B cell (primary cell): ENCODE measurements around the gene CCDC171. TPM values are rescaled to one million over a fixed set of nuclear protein-coding genes. Genes with fewer than 3 reads are reported as not detected.
"Not testable (repeated sequence)": the region's sequence is repeated elsewhere in the genome, so short reads cannot be mapped to it uniquely, and the experiment has no call there.

Experiments
- ATAC-seq: fragments of 200-7000 bp; cut with Tn5 transposase; one replicate; pipeline ENCODE4 v1.10.0; 2021; ENCODE audit warnings: low read depth, mild to moderate bottlenecking, moderate number of reproducible peaks, moderate library complexity
- CTCF ChIA-PET: fragments of 350-600 bp; sonication (Branson Sonifier 250); formaldehyde crosslinking; loops from one replicate; lab custom pipeline; 2021; ENCODE audit warnings: antibody characterized with exemption, inconsistent platforms; lab: Charles Lee
- POLR2A ChIA-PET: fragments of 350-600 bp; sonication (Branson Sonifier 250); formaldehyde crosslinking; loops from one replicate; lab custom pipeline; 2021; ENCODE audit warnings: antibody characterized with exemption; lab: Charles Lee
- DNase-seq: peaks from one replicate; pipeline ENCODE4 v3.0.0; 2013
- H2AFZ ChIP-seq: 2 replicates; pipeline ENCODE4 v1.6.1; 2012; ENCODE audit warnings: mild to moderate bottlenecking, low read depth, low read length; ENCODE audit not compliant: insufficient read depth, poor library complexity, severe bottlenecking
- H3K27ac ChIP-seq, 2 donors: 1 replicate in 1 of 2; 2 replicates in 1 of 2; pipeline ENCODE4 v1.5.1; 2012 to 2013; ENCODE audit warnings: low read length in 2 of 2, mild to moderate bottlenecking in 2 of 2, moderate library complexity in 1 of 2
- H3K27me3 ChIP-seq, 4 experiments: fragments of 200-600 bp in 1 of 4; sonication (generic) in 1 of 4; replicated peaks in 1 of 4; 1 replicate in 2 of 4; 2 replicates in 2 of 4; pipeline versions ENCODE4 v1.6.1 to v1.7.0; 2013 to 2016; ENCODE audit warnings: low read length in 3 of 4, mild to moderate bottlenecking in 2 of 4, mixed read lengths in 1 of 4, moderate library complexity in 1 of 4; ENCODE audit not compliant: insufficient read depth in 4 of 4, control insufficient read depth in 3 of 4; ENCODE audit errors: control extremely low read depth in 1 of 4
- H3K36me3 ChIP-seq, 2 experiments: replicated peaks in 1 of 2; 1 replicate in 1 of 2; 2 replicates in 1 of 2; pipeline versions ENCODE4 v1.6.1 to v1.7.1; 2013; ENCODE audit warnings: low read length in 1 of 2; ENCODE audit not compliant: insufficient read depth in 2 of 2, control insufficient read depth in 1 of 2; ENCODE audit errors: control extremely low read depth in 1 of 2, extremely low read depth in 1 of 2
- H3K4me1 ChIP-seq, 2 donors: fragments of 200-600 bp in 1 of 2; sonication (generic) in 1 of 2; 1 replicate in 1 of 2; 2 replicates in 1 of 2; pipeline versions ENCODE4 v1.5.1 to v1.6.1; 2013 to 2017; ENCODE audit warnings: low read length in 2 of 2; ENCODE audit not compliant: control insufficient read depth in 2 of 2, insufficient read depth in 2 of 2
- H3K4me2 ChIP-seq: replicated peaks from 2 replicates; pipeline ENCODE3; 2012; ENCODE audit warnings: mild to moderate bottlenecking, low read depth, low read length; ENCODE audit not compliant: poor library complexity, severe bottlenecking
- H3K4me3 ChIP-seq, 5 experiments: fragments of 200-600 bp in 1 of 5; sonication (generic) in 1 of 5; 1 replicate in 3 of 5; 2 replicates in 2 of 5; pipeline versions ENCODE4 v1.5.1 to v1.7.0; 2011 to 2016; ENCODE audit warnings: low read length in 4 of 5, mild to moderate bottlenecking in 4 of 5, low read depth in 2 of 5, control low read depth in 1 of 5, moderate library complexity in 1 of 5; ENCODE audit not compliant: insufficient read depth in 1 of 5; ENCODE audit errors: control extremely low read depth in 1 of 5, extremely low read depth in 1 of 5
- H3K79me2 ChIP-seq: fragments of 200-600 bp; sonication (generic); one replicate; pipeline ENCODE4 v1.6.0; 2016; ENCODE audit warnings: low read length; ENCODE audit not compliant: control insufficient read depth, insufficient read depth
- H3K9ac ChIP-seq: fragments of 200-600 bp; sonication (generic); 2 replicates; pipeline ENCODE4 v1.6.1; 2017; ENCODE audit warnings: mild to moderate bottlenecking, low read length, moderate library complexity
- H3K9me3 ChIP-seq, 3 donors: one replicate each; pipeline versions ENCODE4 v1.6.1 to v1.7.1; 2013; ENCODE audit warnings: low read length in 2 of 3; ENCODE audit not compliant: control insufficient read depth in 2 of 3, insufficient read depth in 1 of 3; ENCODE audit errors: control extremely low read depth in 1 of 3
- H4K20me1 ChIP-seq: 2 replicates; pipeline ENCODE4 v1.6.0; 2012; ENCODE audit warnings: mild to moderate bottlenecking, low read length; ENCODE audit not compliant: insufficient read depth, control insufficient read depth, poor library complexity, severe bottlenecking
- H3K27ac Mint-ChIP-seq: one replicate; pipeline ENCODE4 v1.8.0; 2021; ENCODE audit warnings: mixed read lengths
- H3K27me3 Mint-ChIP-seq: one replicate; pipeline ENCODE4 v1.8.0; 2021; ENCODE audit warnings: mixed read lengths
- H3K4me1 Mint-ChIP-seq: one replicate; pipeline ENCODE4 v1.8.0; 2021; ENCODE audit warnings: mixed read lengths
- H3K4me3 Mint-ChIP-seq: one replicate; pipeline ENCODE4 v1.8.0; 2021; ENCODE audit warnings: mixed read lengths
- H3K9me3 Mint-ChIP-seq: one replicate; pipeline ENCODE4 v1.8.0; 2022; ENCODE audit warnings: mixed read lengths; ENCODE audit not compliant: insufficient read depth
- CTCF ChIP-seq: fragments of 200-600 bp; IDR thresholded peaks from one replicate; pipeline ENCODE4 v1.8.0; 2022; ENCODE audit warnings: antibody characterized with exemption, mild to moderate bottlenecking
- EZH2 ChIP-seq: IDR thresholded peaks from 2 replicates; pipeline ENCODE4 v1.6.1; 2012; ENCODE audit warnings: borderline replicate concordance, low read depth, mild to moderate bottlenecking, moderate library complexity, low read length; ENCODE audit not compliant: insufficient read depth, poor library complexity, severe bottlenecking
- WGBS: methylation state at CpG from one replicate; pipeline ENCODE4 v1.1.5; 2013; ENCODE audit warnings: missing lambda C conversion rate; ENCODE audit not compliant: insufficient coverage; 5-methylcytosine and 5-hydroxymethylcytosine counted together
- intact Hi-C: fragments of 100-400 bp; cut with micrococcal nuclease; formaldehyde crosslinking; loops from one replicate; pipeline ENCODE4 v1.10.0; 2022
- polyA plus RNA-seq: library from polyadenylated mRNA; depleted of rRNA; stranded (reverse); fragments of >200 nt; gene quantifications from 2 replicates; pipeline ENCODE4 v1.2.3, GENCODE V29; 2012
- total RNA-seq, 2 donors: library from RNA; stranded (reverse); fragments of 120-200 nt in 1 of 2; gene quantifications; 1 replicate in 1 of 2; 2 replicates in 1 of 2; pipeline versions ENCODE4 v1.2.3 to v1.2.4, GENCODE V29; 2013 to 2022

Gene CCDC171
- total and polyA plus RNA-seq, 2 donors (not counting 1 experiment from before 2014, with no cell fraction given), result 0.22 to 6.3 TPM

GRCh38 chr9:15592317-15592716 is 39.5 kb downstream of the CCDC171 start:
- Histone ChIP-seq H3K9ac (no peak overlapping the region), H3K9me3 (no peaks in the 10 kb centered on the region), H3K4me3 (no peak overlapping the region), H3K4me1 (no peaks in the 10 kb centered on the region), H2AFZ (no peak overlapping the region), H4K20me1 (no peaks in the 10 kb centered on the region), H3K27ac (no peak overlapping the region), H3K79me2 (no peaks in the 10 kb centered on the region), H3K27me3 (no peaks in the 10 kb centered on the region), H3K4me2 (no peak overlapping the region), H3K36me3 (no peaks in the 10 kb centered on the region)
- no CpG with 5 or more reads among the region's 3 CpGs for WGBS
- TF ChIP-seq EZH2, result no peak
- TF ChIP-seq CTCF, result no peak
- Mint-ChIP-seq H3K4me3 (no peak overlapping the region), H3K27ac (no peak overlapping the region), H3K27me3 (no peaks in the 10 kb centered on the region), H3K9me3 (no peaks in the 10 kb centered on the region), H3K4me1 (no peaks in the 10 kb centered on the region)
- CTCF ChIA-PET, result interaction anchor here (1.3 kb wide), 1 partner anchor 14 kb away, joined by 3 read pairs; no protein-coding TSS in a partner anchor
- intact Hi-C loops, result no loop called here
- POLR2A ChIA-PET, result no interaction called here
- ATAC-seq (no peak), DNase-seq (no peak)

GRCh38 chr9:15592940-15593339 is 40.1 kb downstream of the CCDC171 start:
- POLR2A ChIA-PET, H3K27me3 ChIP-seq, H3K4me2 ChIP-seq, H3K4me3 Mint-ChIP-seq, DNase-seq, H3K27ac ChIP-seq, H3K4me1 Mint-ChIP-seq, H3K9me3 ChIP-seq, intact Hi-C loops, H3K79me2 ChIP-seq, H3K9ac ChIP-seq, H3K27me3 Mint-ChIP-seq, H3K36me3 ChIP-seq, H3K27ac Mint-ChIP-seq, H3K9me3 Mint-ChIP-seq, H2AFZ ChIP-seq, H3K4me3 ChIP-seq, H4K20me1 ChIP-seq, H3K4me1 ChIP-seq: not testable (repeated sequence)
- CTCF ChIA-PET, result interaction anchor here (1.3 kb wide), 1 partner anchor 13 kb away, joined by 3 read pairs; no protein-coding TSS in a partner anchor
- peak; percentile 47 for ATAC-seq
- WGBS, result no CpG with 5 or more reads among the region's 1 CpG

- H2AFZ ChIP-seq, H3K27me3 Mint-ChIP-seq, POLR2A ChIA-PET, H3K27ac ChIP-seq, H3K9me3 ChIP-seq, H3K4me3 ChIP-seq, H3K4me1 ChIP-seq, H3K36me3 ChIP-seq, H3K79me2 ChIP-seq, ATAC-seq, H4K20me1 ChIP-seq, H3K9me3 Mint-ChIP-seq, H3K4me2 ChIP-seq, DNase-seq, H3K27ac Mint-ChIP-seq, H3K4me1 Mint-ChIP-seq, H3K4me3 Mint-ChIP-seq, H3K9ac ChIP-seq, H3K27me3 ChIP-seq: not testable (repeated sequence)
- 97% methylated on average over 10 of the region's 19 CpGs for WGBS
- CTCF ChIA-PET, result interaction anchor here (1.2 to 7.4 kb wide), 4 partner anchors 10 to 391 kb away, joined by 3 to 53 read pairs (median 4); no protein-coding TSS in a partner anchor
- intact Hi-C loops, result loop anchor here (10.0 kb wide), 1 partner anchor 496 kb away; no protein-coding TSS in a partner anchor
These were observed 48.0 kb downstream of the CCDC171 start for GRCh38 chr9:15600666-15601330.
